ENCODE results near the gene AGBL2.
"Not testable (repeated sequence)": the region's sequence is repeated elsewhere in the genome, so short reads cannot be mapped to it uniquely, and the experiment has no call there.

Gene AGBL2

GRCh38 chr11:47688111-47688510, 27.1 kb downstream of the AGBL2 start:
- no peak for DNase-seq

GRCh38 chr11:47686704-47687103, 28.5 kb downstream of the AGBL2 start:
- DNase-seq = not testable (repeated sequence)

- DNase-seq = no peak
Observed at GRCh38 chr11:47686151-47686550, 29.0 kb downstream of the AGBL2 start.

- no peak for DNase-seq
Observed at GRCh38 chr11:47675851-47676250, 39.3 kb downstream of the AGBL2 start.

GRCh38 chr11:47672283-47672730, 42.9 kb downstream of the AGBL2 start:
- no peak for DNase-seq

GRCh38 chr11:47669856-47670255, 45.3 kb downstream of the AGBL2 start:
- no peak for DNase-seq

GRCh38 chr11:47668665-47669064, 46.5 kb downstream of the AGBL2 start:
- no peak for DNase-seq

GRCh38 chr11:47667555-47667954, 47.6 kb downstream of the AGBL2 start:
- no peak for DNase-seq

- no peak for DNase-seq
Observed at GRCh38 chr11:47667135-47667534, 48.0 kb downstream of the AGBL2 start.

GRCh38 chr11:47664936-47665335, 50.2 kb downstream of the AGBL2 start:
- not testable (repeated sequence) for DNase-seq

GRCh38 chr11:47661245-47661644, 53.9 kb downstream of the AGBL2 start:
- DNase-seq = no peak

- DNase-seq = no peak
Observed at GRCh38 chr11:47659276-47659675, 55.9 kb downstream of the AGBL2 start.

- DNase-seq = no peak
Observed at GRCh38 chr11:47656260-47656885, 58.8 kb downstream of the AGBL2 start.

GRCh38 chr11:47651818-47652469, 63.2 kb downstream of the AGBL2 start:
- DNase-seq = no peak

- no peak for DNase-seq
Observed at GRCh38 chr11:47649276-47649675, 65.9 kb downstream of the AGBL2 start.

GRCh38 chr11:47646019-47646418, 69.2 kb downstream of the AGBL2 start:
- DNase-seq = no peak

- DNase-seq = no peak
Observed at GRCh38 chr11:47645500-47645899, 69.7 kb downstream of the AGBL2 start.

- peak; percentile 99 for DNase-seq
Observed at GRCh38 chr11:47642099-47642855, 72.9 kb downstream of the AGBL2 start, which contains the start of gene MTCH2. MTCH2 (minus strand) TSS chr11:47642559; CDS start chr11:47642465, 94 bp downstream.

- DNase-seq = peak; percentile 39
Observed at GRCh38 chr11:47641600-47642098, 73.5 kb downstream of the AGBL2 start.

- not testable (repeated sequence) for DNase-seq
Observed at GRCh38 chr11:47640506-47640905, 74.7 kb downstream of the AGBL2 start.

- DNase-seq = not testable (repeated sequence)
Observed at GRCh38 chr11:47636331-47636730, 78.8 kb downstream of the AGBL2 start.

GRCh38 chr11:47631473-47631872, 83.7 kb downstream of the AGBL2 start:
- no peak for DNase-seq

- DNase-seq = no peak
Observed at GRCh38 chr11:47628026-47628425, 87.1 kb downstream of the AGBL2 start.

- DNase-seq = no peak
Observed at GRCh38 chr11:47626234-47626633, 88.9 kb downstream of the AGBL2 start.

All from hematopoietic multipotent progenitor cell treated with erythropoietin and hydrocortisone succinate and interleukin-3 and kit ligand, for 6 days (in vitro differentiated cells).